H9 (cell line): ENCODE data around the gene NCAM2. TPM values are rescaled to one million over a fixed set of nuclear protein-coding genes. Genes with fewer than 3 reads are reported as not detected.

Experiments
- DNase-seq: peaks from one replicate; pipeline ENCODE4 v3.0.0-alpha.2; 2017
- H2AFZ ChIP-seq: one replicate; pipeline ENCODE4 v1.6.1; 2013; ENCODE audit warnings: mild to moderate bottlenecking, low read length, control low read depth, moderate library complexity
- H2AK5ac ChIP-seq: 2 replicates; pipeline ENCODE4 v1.6.1; 2013; ENCODE audit warnings: low read length, control low read depth, mixed read lengths; ENCODE audit not compliant: insufficient read length
- H2BK120ac ChIP-seq: one replicate; pipeline ENCODE4 v1.6.1; 2013; ENCODE audit warnings: low read depth, mild to moderate bottlenecking, low read length, control low read depth, inconsistent platforms; ENCODE audit not compliant: poor library complexity, severe bottlenecking
- H2BK12ac ChIP-seq: 2 replicates; pipeline ENCODE4 v1.6.1; 2013; ENCODE audit warnings: low read length, control low read depth, mixed read lengths, low read depth; ENCODE audit not compliant: insufficient read length
- H2BK15ac ChIP-seq: 2 replicates; pipeline ENCODE4 v1.6.1; 2013; ENCODE audit warnings: low read depth, low read length, control low read depth
- H2BK20ac ChIP-seq: one replicate; pipeline ENCODE4 v1.6.1; 2013; ENCODE audit warnings: low read depth, mild to moderate bottlenecking, low read length, control low read depth, inconsistent platforms; ENCODE audit not compliant: poor library complexity, severe bottlenecking
- H2BK5ac ChIP-seq: 2 replicates; pipeline ENCODE4 v1.6.1; 2013; ENCODE audit warnings: low read length, control low read depth, mixed read lengths; ENCODE audit not compliant: insufficient read length
- H3K14ac ChIP-seq: 2 replicates; pipeline ENCODE4 v1.6.1; 2013; ENCODE audit warnings: low read length, control low read depth; ENCODE audit not compliant: insufficient read depth
- H3K18ac ChIP-seq: 2 replicates; pipeline ENCODE4 v1.6.1; 2013; ENCODE audit warnings: low read depth, mild to moderate bottlenecking, mixed read lengths, low read length, control low read depth; ENCODE audit not compliant: insufficient read length
- H3K23ac ChIP-seq: 2 replicates; pipeline ENCODE4 v1.6.1; 2013; ENCODE audit warnings: low read length, control low read depth, mixed read lengths, low read depth; ENCODE audit not compliant: insufficient read length
- H3K23me2 ChIP-seq: 2 replicates; pipeline ENCODE4 v1.6.1; 2013; ENCODE audit warnings: low read depth, mild to moderate bottlenecking, mixed read lengths, low read length, control low read depth; ENCODE audit not compliant: insufficient read length, poor library complexity, severe bottlenecking
- H3K27ac ChIP-seq: 2 replicates; pipeline ENCODE4 v1.5.1; 2013; ENCODE audit warnings: low read length, control low read depth, mixed read lengths, low read depth; ENCODE audit not compliant: insufficient read length
- H3K27me3 ChIP-seq: 2 replicates; pipeline ENCODE4 v1.6.1; 2013; ENCODE audit warnings: low read length, control low read depth, inconsistent platforms; ENCODE audit not compliant: insufficient read depth
- H3K4ac ChIP-seq: 2 replicates; pipeline ENCODE4 v1.6.1; 2013; ENCODE audit warnings: low read depth, mild to moderate bottlenecking, control low read depth, inconsistent platforms, low read length, moderate library complexity
- H3K4me1 ChIP-seq: 2 replicates; pipeline ENCODE4 v1.6.1; 2013; ENCODE audit warnings: low read length, control low read depth, inconsistent platforms; ENCODE audit not compliant: insufficient read depth
- H3K4me2 ChIP-seq: 2 replicates; pipeline ENCODE4 v1.6.1; 2013; ENCODE audit warnings: low read length, control low read depth, mixed read lengths; ENCODE audit not compliant: insufficient read length, insufficient read depth
- H3K56ac ChIP-seq: 2 replicates; pipeline ENCODE4 v1.6.1; 2013; ENCODE audit warnings: low read depth, mild to moderate bottlenecking, mixed read lengths, low read length, control low read depth; ENCODE audit not compliant: insufficient read length
- H3K79me1 ChIP-seq: 2 replicates; pipeline ENCODE4 v1.6.1; 2013; ENCODE audit warnings: low read depth, mild to moderate bottlenecking, moderate library complexity, low read length, control low read depth, inconsistent platforms; ENCODE audit not compliant: insufficient read depth, poor library complexity, severe bottlenecking
- H3K79me2 ChIP-seq: 2 replicates; pipeline ENCODE4 v1.6.1; 2013; ENCODE audit warnings: low read length, control low read depth, inconsistent platforms; ENCODE audit not compliant: insufficient read depth
- H3K9ac ChIP-seq: 2 replicates; pipeline ENCODE4 v1.6.1; 2013; ENCODE audit warnings: low read length, control low read depth, mixed read lengths; ENCODE audit not compliant: insufficient read length; ENCODE audit errors: extremely low read depth
- H3K9me3 ChIP-seq: one replicate; pipeline ENCODE4 v1.6.1; 2013; ENCODE audit warnings: low read depth, low read length, inconsistent platforms; ENCODE audit not compliant: control insufficient read depth
- H3T11ph ChIP-seq: one replicate; pipeline ENCODE4 v1.6.1; 2013; ENCODE audit warnings: mild to moderate bottlenecking, low read length, control low read depth, inconsistent platforms
- H4K20me1 ChIP-seq: one replicate; pipeline ENCODE4 v1.6.1; 2013; ENCODE audit not compliant: control insufficient read depth, insufficient read length, insufficient read depth
- H4K5ac ChIP-seq: 2 replicates; pipeline ENCODE4 v1.6.1; 2013; ENCODE audit warnings: low read depth, mild to moderate bottlenecking, mixed read lengths, low read length, control low read depth; ENCODE audit not compliant: insufficient read length
- H4K8ac ChIP-seq: replicated peaks from 2 replicates; pipeline ENCODE4 v1.6.1; 2013; ENCODE audit warnings: low read length, control low read depth, mixed read lengths, low read depth; ENCODE audit not compliant: insufficient read length
- H4K91ac ChIP-seq: 2 replicates; pipeline ENCODE4 v1.6.1; 2013; ENCODE audit warnings: low read depth, mild to moderate bottlenecking, moderate library complexity, mixed read lengths, low read length, control low read depth; ENCODE audit not compliant: insufficient read length
- H3K27ac Mint-ChIP-seq, 3 experiments: 2 replicates in 2 of 3; 3 replicates in 1 of 3; pipeline ENCODE4 v1.8.0; 2020 to 2021; ENCODE audit warnings: mixed read lengths in 3 of 3, mild to moderate bottlenecking in 1 of 3, moderate library complexity in 1 of 3
- H3K27me3 Mint-ChIP-seq: 2 replicates; pipeline ENCODE4 v1.8.0; 2021; ENCODE audit warnings: low read depth, mild to moderate bottlenecking, moderate library complexity, mixed read lengths
- H3K36me3 Mint-ChIP-seq, 3 experiments: 2 replicates in 2 of 3; 3 replicates in 1 of 3; pipeline ENCODE4 v1.8.0; 2020 to 2021; ENCODE audit warnings: low read depth in 3 of 3, mixed read lengths in 3 of 3; ENCODE audit not compliant: insufficient read depth in 1 of 3
- H3K4me1 Mint-ChIP-seq, 2 experiments: 2 replicates each; pipeline ENCODE4 v1.8.0; 2020; ENCODE audit warnings: mixed read lengths in 2 of 2
- H3K4me3 Mint-ChIP-seq, 2 experiments: 2 replicates in 1 of 2; 3 replicates in 1 of 2; pipeline ENCODE4 v1.8.0; 2020 to 2021; ENCODE audit warnings: mild to moderate bottlenecking in 2 of 2, mixed read lengths in 2 of 2, moderate library complexity in 1 of 2
- H3K9me3 Mint-ChIP-seq, 2 experiments: 2 replicates in 1 of 2; 3 replicates in 1 of 2; pipeline ENCODE4 v1.8.0; 2020; ENCODE audit warnings: mild to moderate bottlenecking in 2 of 2, mixed read lengths in 2 of 2, moderate library complexity in 1 of 2
- CTCF ChIP-seq: fragments of 200-600 bp; sonication (generic); conservative IDR thresholded peaks from 3 replicates; pipeline ENCODE4 v1.8.0; 2021; ENCODE audit warnings: antibody characterized with exemption, mild to moderate bottlenecking
- WGBS: extraction: QIAGEN DNeasy Blood & Tissue Kit; methylation state at CpG from one replicate; pipeline ENCODE4 v1.1.7; 2013; ENCODE audit warnings: missing lambda C conversion rate, low lambda C conversion rate, mixed read lengths; ENCODE audit not compliant: insufficient read length; ENCODE audit errors: extremely low coverage; 5-methylcytosine and 5-hydroxymethylcytosine counted together
- total RNA-seq: library from RNA; stranded (reverse); gene quantifications from 2 replicates; pipeline ENCODE4 v1.2.1, GENCODE V29; 2021

Gene NCAM2
- total RNA-seq, 1 experiment from 2014 or later: 2.2 TPM

- Histone ChIP-seq H3K27ac (no peak overlapping the region), H4K20me1 (no peaks in the 10 kb centered on the region)
- WGBS: no CpG with 5 or more reads among the region's 2 CpGs
Observed at GRCh38 chr21:21052672-21053071, 54.5 kb downstream of the NCAM2 start.

More at GRCh38 chr21:21052672-21053071, 54.5 kb downstream of the NCAM2 start:
- Mint-ChIP-seq H3K27me3 (no peaks in the 10 kb centered on the region), H3K27ac (no peak overlapping the region), H3K4me1 (peaks cover 33 to 38% of the 10 kb centered on the region in 2 experiments), H3K4me3 (no peak overlapping the region), H3K36me3 (no peaks in the 10 kb centered on the region; a peak in 1 of 7 replicates), H3K9me3 (no peaks in the 10 kb centered on the region)
- H3K27me3 ChIP-seq: no peaks in the 10 kb centered on the region
- H3K14ac ChIP-seq: no peak overlapping the region
- H3K79me2 ChIP-seq: no peaks in the 10 kb centered on the region
- no peak overlapping the region for H4K91ac ChIP-seq
- no peak overlapping the region for H4K5ac ChIP-seq
- no peak overlapping the region for H3K4ac ChIP-seq
- no peak overlapping the region for H3K18ac ChIP-seq
- H2BK20ac ChIP-seq: no peak overlapping the region
- H3K23ac ChIP-seq: no peak overlapping the region
- DNase-seq: no peak
- H3K4me2 ChIP-seq: no peak overlapping the region
- no peak overlapping the region for H2AFZ ChIP-seq
- H4K8ac ChIP-seq: no peak overlapping the region
- H3K9ac ChIP-seq: no peak overlapping the region
- no peak overlapping the region for H3T11ph ChIP-seq
- no peak overlapping the region for H2BK120ac ChIP-seq
- no peak for TF ChIP-seq CTCF
- H2BK15ac ChIP-seq: no peak overlapping the region
- H2BK12ac ChIP-seq: no peak overlapping the region
- H3K4me1 ChIP-seq: peaks cover 3% of the 10 kb centered on the region; the same call in 1 of the 2 replicates
- no peaks in the 10 kb centered on the region for H3K23me2 ChIP-seq
- H2BK5ac ChIP-seq: no peak overlapping the region
- H3K56ac ChIP-seq: no peak overlapping the region
- no peaks in the 10 kb centered on the region for H3K9me3 ChIP-seq
- no peak overlapping the region for H2AK5ac ChIP-seq
- H3K79me1 ChIP-seq: no peaks in the 10 kb centered on the region
